ENCODE results near the gene TMIGD1.
A peak's percentile ranks its signal among the peaks of the same experiment; 100 is the strongest.
"Not testable (repeated sequence)": the region's sequence is repeated elsewhere in the genome, so short reads cannot be mapped to it uniquely, and the experiment has no call there.

TMIGD1 gene

GRCh38 chr17:30357476-30357875 is 23.6 kb upstream of the TMIGD1 start:
- DNase-seq = no peak

GRCh38 chr17:30354701-30355100 is 20.8 kb upstream of the TMIGD1 start:
- no peak for DNase-seq

- DNase-seq = no peak
Observed at GRCh38 chr17:30352240-30352814, 18.5 kb upstream of the TMIGD1 start.

GRCh38 chr17:30351735-30352134 is 17.9 kb upstream of the TMIGD1 start:
- no peak for DNase-seq

- not testable (repeated sequence) for DNase-seq
Observed at GRCh38 chr17:30351263-30351662, 17.4 kb upstream of the TMIGD1 start.

DNA sequence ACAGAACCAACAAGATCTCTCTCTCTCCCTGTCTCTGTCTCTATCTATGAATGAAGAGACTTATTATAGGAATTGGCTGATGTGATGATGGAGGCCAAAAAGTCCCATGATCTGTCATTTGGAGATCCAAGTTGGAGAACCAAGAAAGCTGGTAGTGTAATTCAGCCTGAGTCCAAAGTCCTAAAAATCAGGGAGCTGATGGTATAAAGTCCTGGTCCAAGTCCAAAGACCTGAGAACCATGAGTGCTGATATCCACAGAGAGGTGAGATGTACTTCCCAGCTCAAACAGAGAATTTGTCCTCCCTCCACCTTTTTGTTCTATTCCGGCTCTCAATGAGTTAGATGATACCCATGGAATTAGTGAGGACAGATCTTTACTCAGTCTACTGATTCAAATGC is 15.4 kb upstream of the TMIGD1 start:
- no peak for DNase-seq

DNA sequence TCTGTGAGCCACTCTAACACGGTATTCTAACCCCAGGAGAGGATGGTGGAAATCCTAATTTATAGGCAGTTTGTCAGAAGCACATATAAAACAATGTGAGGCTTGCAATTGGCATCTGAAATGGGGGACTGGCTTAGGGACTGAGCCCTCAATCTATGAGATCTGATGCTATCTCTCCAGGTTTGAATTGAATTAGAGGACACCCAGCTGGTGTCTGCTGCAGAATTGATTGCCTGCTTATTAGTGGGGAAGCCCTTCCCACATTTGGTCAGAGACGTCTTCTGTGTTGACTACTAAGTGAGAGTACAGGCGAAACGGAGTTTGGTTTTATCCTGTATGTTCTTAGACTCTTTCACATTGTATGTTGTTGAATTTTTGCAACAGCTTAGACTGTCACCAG is 13.6 kb upstream of the TMIGD1 start:
- no peak for DNase-seq

DNA sequence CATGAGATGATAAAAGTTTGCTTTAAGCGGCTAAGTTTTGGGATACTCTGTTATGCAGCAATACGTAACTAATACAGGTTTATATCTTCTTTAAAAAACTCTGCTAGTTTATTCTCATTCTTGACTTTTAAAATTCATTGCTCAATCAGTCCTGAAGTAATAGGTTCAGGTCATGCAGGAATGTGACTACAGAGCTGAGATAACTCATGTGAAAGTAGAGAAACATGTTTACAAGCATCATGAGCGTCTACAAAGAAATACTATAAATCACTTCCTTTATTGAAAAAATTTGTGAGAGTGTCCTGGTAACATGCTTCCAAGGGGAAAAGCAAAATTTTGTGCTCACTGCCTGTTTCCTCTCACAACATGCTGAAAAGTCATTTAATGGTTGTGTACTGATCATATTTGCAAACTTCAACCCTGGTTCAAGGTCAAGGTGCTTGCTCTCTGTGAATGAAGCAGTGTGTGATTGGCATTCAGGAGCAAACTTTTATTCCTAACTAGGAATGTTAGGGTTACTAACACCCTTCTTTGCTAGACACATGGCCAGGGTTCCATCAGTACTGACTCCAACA is 12.5 kb upstream of the TMIGD1 start:
- no peak for DNase-seq

GRCh38 chr17:30345527-30346075 is 11.7 kb upstream of the TMIGD1 start:
- peak; percentile 71 for DNase-seq

GRCh38 chr17:30345089-30345433 is 11.2 kb upstream of the TMIGD1 start:
- no peak for DNase-seq

DNA sequence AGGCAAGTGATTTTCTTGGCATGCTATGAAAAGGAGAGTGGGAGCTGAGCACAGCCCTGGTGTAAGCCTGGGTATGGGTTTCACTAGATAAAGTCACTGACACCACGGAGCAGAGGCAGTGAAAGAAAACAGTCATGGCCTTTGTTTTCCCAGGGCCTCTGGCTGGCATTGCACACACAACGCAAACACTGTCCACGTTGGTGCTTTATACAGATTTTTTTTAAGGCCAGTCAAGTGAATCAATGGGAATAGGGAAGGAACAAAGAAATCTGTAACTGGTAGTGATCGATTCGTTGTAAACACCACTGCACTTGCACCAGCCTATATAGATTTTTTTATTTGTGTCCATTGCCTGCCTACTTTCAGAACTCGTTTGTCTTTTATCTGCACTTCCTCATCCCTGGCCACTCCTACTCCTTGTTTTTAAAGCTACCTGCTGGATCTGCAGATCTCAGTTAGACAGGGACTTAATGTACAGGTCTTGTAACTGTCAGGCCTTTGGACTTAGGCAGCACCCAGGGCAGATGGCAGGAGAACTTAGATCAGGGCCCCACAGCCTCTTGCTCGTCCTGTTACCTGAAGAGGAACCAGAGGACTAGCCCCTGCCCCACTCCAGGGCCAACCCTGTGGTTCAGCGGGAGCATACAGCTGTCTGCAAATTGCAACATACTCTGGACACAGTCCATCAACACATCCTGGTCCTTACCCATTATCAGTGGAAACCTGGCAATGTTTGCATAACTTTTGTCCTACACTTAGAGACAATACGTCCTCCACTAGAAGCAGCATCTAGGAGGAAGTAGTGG is 10.6 kb upstream of the TMIGD1 start:
- no peak for DNase-seq

DNA sequence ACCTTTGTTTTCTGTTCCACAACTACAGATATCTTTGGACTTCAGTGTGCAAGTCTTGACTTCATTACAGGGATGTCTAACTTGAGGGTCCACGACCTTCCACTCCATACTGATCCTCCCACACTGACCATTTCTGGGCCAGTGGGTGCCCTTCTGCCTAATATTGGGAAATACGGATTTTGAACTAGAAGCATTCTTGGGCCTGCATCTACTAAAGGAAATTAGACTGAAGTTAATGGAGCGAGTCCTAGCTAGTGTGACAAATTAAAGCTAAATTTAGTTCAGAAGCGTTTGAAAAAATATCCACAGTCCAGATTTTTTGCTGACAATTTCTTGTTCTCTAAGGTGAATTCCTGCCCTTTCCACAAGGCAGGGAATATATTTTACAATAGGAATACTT is 9.9 kb upstream of the TMIGD1 start:
- DNase-seq = no peak

GRCh38 chr17:30343244-30343643 is 9.4 kb upstream of the TMIGD1 start:
- DNase-seq = not testable (repeated sequence)

GRCh38 chr17:30341703-30342249 is 7.9 kb upstream of the TMIGD1 start:
- DNase-seq = no peak

DNA sequence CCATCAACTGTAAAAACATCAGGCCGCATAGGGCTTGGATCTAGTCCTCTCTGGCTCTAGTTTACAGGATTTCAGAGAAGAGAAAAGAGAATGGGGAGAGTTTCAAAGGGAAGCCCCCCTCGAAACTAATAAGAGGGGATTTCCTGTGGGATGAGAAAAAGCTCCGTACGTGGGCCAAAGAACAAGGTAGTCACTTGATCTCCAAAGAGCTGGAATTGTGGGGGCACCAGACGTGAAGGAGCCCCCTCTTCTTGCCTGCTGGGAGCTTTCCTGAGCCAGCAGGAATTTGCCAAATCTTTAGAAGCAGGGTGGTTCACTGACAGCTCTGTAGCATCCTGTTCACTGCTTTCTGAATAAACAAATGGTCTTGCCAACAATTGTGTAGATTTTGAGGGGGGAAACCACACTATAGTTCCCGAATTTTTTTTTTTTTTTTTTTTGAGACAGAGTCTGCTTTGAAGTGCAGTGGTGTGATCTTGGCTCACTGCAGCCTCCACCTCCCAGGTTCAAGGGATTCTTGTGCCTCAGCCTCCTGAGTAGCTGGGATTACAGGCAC is 7.0 kb upstream of the TMIGD1 start:
- DNase-seq = no peak

DNA sequence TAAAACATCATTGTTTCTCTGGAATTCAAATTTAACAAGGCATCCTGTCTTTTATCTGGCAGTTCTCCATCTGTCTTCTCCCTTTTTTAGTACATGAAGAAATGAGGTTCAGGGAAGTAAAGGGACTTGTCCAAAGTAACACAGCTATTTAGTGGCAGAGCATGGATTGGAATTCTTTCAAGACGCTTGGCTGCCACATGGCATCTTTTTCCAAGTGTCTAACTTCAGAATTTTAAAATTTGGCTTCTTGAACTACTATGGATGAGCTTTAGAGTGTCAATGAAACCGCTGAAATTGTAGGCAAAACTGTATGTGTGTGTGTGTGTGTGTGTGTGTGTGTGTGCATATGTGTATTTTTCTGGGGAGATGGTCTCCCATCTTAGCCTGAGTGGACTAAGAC is 5.2 kb upstream of the TMIGD1 start:
- no peak for DNase-seq

DNA sequence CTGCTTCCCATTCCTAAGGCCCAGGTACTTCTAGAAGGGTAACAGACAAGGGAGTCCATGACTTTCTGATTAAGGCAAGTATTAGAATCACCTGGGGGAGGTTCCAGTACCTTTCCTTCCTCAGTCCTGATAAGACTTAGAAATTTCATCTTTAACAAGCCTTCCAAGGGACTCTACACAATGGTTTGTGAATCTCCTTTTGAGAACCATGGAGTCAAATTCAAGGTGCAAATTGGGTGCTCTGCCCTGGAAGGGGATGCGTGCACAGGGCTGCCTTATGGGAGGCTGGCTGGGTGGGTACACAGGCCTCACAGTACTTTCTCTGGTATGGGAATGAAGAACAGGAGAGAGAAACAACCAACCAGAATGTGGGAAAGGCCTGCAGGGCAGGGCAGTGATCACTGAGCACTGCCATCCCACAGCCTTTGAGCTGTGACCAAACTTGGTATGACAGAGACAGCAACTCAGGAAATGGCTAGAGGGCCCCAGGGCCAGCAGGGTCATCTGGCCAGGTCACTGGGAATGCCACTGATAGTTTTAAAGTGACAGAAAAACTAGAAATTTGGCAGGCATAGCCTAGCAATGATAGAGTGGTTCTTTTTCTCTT is 3.6 kb upstream of the TMIGD1 start:
- DNase-seq = no peak

GRCh38 chr17:30336369-30337171 is 2.7 kb upstream of the TMIGD1 start:
- DNase-seq = peak; percentile 77

GRCh38 chr17:30334421-30334820 is 564 bp upstream of the TMIGD1 start:
- DNase-seq = no peak

DNA sequence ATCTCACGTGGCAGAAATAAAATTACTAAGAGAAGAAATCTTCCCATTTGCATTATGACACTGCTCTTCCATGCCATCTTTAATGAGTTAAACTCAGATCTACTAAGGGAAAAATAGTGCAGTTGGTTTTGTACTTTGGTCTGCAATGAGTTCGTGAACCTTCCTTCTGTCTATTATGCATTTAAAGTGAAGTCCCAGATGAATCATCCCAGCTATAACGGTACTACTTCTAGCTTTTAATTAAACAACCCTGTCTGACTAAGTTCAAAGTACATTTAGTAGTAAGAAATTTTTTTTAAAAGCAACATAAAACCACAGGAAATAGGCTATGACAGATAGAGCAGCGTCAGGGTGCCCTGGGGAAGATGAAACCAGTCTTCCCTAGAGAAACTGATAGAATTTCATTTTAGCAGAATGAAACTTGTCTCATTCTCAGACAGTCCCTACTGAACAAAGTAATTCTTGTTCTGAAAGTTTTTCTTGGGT is 1.8 kb downstream of the TMIGD1 start:
- peak; percentile 89 for DNase-seq

DNA sequence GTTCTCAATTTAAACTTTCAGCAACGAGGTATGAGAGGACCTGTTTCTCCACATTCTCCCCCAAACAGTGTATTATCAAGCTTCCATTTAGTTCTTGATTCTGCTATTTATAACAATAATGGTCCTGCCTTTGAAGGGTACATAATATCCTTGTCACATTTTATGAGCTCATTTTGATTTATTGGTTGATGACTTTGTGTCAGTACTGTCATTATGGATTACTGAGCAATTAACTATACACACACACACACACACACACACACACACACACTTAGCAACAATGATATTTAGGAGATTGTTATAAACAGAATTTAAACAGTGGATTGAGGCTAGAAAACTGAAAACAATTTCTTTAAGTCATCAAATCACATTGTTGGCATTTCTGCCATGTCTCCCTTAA is 7.0 kb downstream of the TMIGD1 start:
- no peak for DNase-seq

DNA sequence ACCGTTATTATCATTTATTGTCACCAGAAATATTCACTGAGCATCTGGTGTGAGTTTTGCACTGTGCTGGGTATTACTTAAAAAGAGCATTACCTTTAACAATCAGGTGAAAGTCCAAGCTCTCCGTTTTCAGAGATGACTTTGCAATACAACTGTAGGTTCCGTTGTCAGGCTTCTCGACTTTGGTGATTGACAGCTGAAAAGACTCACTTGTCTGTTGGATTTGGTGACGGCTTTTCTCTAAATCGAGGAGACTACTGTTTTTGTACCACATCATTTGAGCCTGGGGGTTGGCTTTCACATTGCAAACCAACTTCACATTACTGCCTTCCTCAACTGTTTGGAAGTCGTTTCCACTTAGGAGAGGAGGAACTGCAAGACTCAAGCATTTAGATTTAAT is 9.1 kb downstream of the TMIGD1 start:
- no peak for DNase-seq

Data from activated CD4-positive, alpha-beta T cell treated with anti-CD3 and anti-CD28 coated beads, Interleukin-10, Interleukin-2, amounts not matched to agents 100 ng/mL and 50 ng/mL, durations not matched to agents 16 hours and 8 hours (primary cell).